NCI-H2171 treated with DMSO at 0.1 percent for 48 hours (cell line): ENCODE measurements around the gene SGCE.
A peak's percentile ranks its signal among the peaks of the same experiment; 100 is the strongest.

ENCODE experiments used
- DNase-seq: peaks from one replicate; lab custom pipeline; 2025; lab: John Stamatoyannopoulos, UW

The SGCE gene

DNA sequence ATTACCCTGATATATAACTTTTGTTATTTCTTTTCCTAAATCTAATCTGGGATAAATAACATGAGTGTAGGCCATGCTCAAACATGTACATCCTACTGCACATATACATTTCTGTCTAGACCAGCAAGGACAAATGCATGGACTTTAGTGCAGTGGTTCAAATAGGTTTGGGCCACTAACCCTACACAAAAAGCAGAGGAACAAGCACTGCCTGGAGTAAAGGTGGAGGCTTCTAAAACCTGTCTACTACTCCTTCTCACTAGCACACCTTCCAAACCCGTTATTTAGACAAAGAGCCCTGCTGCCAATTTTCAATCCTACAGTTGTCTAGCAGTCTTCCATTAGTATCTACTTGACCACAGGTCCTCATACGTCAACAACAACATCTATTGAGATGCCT lies 34.8 kb downstream of the SGCE start:
- DNase-seq, result no peak

DNA sequence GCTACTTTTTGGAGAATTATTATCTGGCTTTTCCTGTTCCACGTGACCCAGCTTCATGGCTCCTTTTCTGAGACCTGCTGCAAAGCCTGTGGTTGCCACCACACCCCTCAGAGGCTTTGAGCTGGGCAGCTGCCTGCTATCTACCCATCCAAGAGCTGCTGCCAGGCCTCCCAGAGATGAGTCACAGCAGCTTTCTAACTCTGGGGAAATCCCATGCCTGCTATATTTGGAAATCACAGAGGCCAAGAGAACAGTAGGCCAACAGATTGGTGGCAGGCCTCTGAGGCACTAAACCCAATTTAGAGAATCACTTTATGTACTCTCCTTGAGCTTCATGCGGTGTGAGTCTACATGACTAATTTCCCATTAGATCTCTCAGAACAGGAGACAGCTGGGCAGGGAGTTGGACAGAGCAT lies 35.2 kb downstream of the SGCE start:
- DNase-seq, result peak; percentile 8

DNA sequence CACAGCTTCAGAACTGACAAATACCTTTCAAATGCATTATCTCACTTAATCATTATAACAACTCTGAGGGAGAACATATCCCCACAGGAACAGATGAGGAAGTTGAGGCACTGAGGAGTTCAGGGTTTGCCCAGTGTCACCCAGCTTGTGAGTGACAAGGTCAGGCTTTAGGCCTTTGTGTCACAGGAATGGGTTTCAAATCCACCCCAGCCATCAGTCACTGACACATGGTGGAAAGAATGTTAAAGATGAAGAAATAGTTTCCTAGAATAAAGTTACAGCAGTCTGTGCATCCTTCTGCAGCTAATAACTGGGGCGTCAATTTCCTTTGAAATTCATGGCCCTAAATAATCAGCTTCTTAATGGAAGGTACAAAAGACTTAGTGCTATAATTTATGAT lies 37.8 kb downstream of the SGCE start:
- no peak for DNase-seq

DNA sequence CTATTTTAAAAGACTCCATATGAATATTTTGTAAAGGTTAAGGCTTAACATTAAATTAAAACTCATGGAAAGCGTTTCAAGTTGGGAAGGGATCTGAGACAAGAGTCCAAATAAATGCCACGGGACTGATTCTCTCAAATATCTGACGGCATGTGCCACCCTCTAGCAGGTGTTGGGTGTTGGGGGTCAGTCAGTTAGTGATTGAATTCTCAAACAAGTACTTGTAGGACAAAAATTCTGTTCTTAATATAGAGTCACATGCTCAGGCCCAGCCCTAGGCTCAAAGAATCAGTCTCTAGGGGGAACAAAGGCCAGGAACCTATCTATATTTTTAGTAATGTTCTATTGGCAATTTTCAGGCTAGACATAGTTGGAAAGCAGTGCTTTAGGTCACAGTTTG lies 39.1 kb downstream of the SGCE start:
- DNase-seq, result no peak

DNA sequence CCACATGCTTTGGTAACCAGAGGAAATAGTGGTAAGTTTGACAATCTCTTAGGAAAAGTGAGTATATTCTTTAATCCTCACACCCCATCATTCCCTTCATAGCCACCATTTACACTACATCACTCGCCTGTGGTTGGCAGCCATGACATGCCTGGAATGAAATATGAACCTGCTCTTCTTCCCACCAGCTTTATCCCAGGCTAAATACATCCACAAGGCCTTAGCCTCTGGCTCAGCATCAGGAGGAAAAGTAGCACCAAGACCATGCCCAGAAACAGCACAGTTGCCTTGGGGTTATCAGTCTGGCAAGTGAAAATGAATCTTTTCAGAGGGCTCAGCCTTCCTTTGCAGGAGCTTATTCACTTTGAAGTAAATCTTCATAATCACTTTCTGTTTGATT lies 40.3 kb downstream of the SGCE start:
- no peak for DNase-seq

DNA sequence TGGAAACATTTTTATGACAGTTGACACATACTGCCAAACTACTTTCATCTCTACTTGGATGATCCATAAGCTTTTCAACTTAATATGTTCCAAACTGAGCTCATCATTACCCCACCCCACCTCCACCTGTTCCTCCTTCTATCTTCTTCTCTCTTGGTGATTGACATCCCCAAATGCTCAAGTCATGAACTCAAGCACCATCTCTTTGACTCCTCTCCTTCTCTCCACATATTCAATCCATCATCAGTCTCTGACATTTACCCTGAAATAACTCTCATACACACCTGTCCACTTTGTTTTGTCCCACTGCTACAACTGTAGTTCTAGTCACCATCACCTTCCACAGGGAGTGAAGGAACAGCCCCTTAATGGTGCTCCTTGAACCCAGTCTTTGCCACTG lies 43.3 kb downstream of the SGCE start:
- DNase-seq, result no peak

DNA sequence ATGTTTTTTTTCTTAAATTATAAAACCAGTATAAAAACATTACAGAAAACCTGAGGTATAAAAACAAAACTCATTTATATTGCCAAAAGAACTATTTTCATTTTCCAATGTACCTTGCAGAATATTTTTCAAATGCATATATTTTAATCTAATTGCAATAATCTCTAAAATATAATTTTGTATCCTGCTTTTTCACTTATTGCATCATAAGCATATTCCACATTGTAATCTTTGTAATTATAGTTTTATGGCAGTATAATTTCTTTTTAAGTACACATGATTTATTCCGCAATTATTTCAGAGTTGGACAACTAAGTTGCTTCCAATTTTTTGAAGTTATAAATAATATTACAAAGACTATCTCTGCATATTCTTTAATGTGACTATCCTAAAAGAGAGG lies 43.7 kb downstream of the SGCE start:
- DNase-seq, result no peak

DNA sequence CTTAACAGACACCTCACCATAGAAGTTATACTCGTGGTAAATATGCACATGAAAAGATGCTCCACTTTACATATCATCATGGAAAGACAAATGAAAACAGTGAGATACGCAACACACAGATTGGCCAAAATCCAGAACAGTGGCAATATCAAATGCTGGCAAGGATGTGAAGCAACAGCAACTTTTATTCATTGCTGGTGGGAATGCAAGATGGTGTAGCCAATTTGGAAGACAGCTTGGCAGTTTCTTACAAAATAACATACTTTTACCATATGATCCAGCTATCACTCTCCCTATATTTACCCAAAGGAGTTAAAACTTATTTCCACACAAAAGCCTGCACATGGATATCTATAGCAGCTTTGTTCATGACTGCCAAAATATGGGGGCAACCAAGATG lies 46.4 kb downstream of the SGCE start:
- DNase-seq, result no peak

DNA sequence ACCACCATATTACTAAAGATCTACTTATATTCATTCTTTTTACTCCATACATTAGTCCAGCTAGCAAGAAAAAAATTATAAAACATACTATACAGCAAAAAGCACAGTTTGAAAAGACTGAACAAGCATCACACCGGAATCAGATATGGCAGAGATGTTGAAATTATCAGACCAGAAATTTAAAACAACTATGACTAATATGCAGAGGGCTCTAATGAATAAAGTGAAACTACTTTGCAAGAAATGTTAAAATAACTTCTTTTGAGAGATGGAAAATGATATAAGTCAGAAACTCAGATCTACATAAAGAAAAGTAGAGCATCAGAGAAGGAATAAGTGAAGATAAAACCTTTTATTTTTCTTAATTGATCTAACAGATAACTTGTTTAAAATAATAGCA lies 50.9 kb downstream of the SGCE start:
- no peak for DNase-seq

DNA sequence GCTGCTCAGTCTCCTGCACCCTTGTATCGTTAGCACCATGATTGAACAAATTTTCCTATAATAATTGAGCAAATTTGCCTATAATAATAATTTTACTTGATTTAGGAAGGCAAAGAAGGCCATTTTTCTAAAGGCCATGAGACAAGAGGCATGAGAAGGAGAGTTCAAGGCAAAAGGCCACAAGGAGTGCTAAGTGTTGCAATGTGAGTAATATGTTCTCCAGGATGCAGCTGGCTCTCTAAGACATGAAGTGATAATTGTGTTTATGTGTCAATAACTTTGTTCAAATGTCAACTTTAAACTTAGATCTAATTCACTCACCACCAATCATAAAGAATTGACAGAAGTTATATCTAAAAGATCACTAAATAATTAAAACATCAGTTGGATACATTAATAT lies 53.8 kb downstream of the SGCE start:
- no peak for DNase-seq

DNA sequence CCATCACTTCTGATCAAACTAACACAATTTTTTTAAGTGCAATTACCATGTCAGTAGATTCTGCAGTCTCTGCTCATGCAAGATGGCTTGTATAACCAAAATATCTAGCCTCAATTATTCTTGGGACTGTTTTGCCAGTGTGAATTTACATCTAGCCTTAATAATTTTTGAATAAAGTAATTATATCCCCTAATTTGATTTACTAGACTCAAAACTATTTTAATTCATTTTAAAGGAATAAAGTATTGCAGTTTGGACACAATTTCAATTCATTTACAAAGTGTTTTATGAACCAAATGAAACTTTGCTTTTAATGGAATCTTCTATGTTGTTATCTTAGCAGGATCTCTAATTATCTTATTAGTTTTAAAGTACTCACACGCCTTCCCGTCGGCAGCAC lies 55.7 kb downstream of the SGCE start:
- DNase-seq, result no peak

DNA sequence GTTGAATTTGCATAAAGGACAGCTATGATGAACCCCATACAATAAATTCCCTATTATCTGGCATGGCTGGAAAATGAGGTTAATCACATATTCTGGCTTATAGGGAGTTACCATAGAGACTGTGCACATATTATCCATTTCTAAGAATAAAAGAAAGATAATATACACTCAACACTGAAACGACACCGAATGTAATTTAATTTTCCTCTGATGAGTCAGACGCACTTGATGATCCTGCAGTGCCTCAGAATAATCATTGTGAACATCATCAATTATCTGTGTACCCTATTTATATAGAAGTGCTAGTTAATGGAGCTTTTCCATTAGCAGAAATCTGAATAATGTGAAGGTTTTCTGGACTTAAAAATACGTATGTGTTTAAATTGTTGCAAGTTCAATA lies 60.2 kb downstream of the SGCE start:
- DNase-seq, result no peak

DNA sequence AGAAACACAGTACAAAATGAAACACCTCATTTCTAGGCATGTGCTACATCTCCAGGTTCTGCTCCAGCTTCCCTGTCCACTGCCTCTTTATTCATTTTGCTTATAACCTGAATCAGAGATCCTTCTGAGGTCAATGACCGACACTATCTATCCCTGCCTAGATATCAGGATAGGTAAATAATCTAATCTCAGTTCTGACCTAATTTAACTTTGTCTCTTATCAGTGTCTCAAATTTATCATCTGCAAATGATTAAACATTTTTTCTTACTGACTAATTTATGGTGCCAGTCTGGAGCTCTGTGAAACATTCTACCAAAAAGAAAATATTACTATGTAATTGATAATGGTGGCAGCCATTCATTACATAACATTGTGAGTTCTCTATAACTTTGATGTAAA lies 61.1 kb downstream of the SGCE start:
- DNase-seq, result no peak

DNA sequence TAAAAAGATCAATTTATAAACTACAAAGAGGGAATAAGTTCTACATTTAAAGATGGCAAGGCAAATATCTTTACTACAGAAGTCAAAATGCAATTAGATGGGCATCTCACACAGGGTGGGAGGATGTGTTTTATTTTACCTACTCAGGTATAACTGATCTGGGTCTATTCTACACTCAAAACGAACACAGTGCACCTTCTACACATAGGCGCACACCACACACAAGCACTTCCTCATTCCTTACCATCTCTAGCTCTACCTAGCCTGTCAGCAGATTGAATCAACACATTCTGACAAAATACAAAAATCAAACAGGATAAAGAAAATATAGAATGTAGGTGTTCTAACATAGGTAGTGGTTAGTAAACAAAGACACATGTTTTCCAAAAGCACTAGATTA lies 64.8 kb downstream of the SGCE start:
- no peak for DNase-seq

DNA sequence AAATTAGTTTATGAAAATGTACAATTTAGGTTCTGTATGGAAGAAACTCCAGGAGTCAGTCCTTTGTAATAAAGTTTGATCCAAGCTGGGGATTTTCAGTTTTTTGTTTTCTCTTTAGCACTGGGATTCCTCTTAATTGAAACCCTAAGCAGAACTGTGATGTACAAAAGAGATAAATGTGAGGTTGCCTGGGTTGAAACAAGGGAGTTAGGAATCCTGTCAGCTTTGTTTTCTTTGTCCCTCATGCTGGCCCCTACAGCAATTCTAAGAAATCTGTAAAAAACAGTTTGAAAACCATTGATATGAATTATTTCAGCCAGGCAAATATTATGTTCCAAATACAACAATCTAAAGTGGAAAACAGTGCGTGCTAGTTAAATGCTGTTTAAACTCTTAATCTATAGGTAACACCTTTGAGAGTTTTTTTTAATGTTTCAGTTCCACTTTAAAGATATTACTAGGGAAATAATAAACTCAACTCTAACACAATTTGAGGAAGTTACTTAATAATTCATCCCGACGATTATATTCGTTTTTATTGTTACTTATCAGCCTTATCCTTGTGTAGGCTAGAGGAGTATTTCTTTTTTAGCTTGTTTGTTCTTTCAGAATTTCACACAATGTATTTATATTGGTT lies 65.3 kb downstream of the SGCE start:
- no peak for DNase-seq

DNA sequence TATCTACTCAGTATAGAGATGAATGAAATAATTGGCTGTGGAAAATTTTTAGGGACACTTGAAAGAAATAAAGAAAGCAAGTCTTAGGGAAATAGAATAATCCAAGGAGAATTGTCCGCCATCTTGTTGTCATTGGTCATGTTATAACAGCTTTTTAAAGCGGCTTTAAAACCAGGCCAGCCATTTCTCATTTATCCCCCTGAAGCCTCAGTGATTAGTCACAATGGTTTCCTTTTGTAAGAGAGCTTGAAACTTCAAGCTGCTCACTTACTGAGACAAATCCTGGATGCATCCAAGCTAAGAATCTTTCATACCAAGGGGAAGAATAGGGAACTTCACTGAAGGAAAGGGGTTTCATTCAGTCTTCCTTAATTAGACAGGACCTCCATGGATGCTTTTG lies 67.9 kb downstream of the SGCE start:
- DNase-seq, result no peak

DNA sequence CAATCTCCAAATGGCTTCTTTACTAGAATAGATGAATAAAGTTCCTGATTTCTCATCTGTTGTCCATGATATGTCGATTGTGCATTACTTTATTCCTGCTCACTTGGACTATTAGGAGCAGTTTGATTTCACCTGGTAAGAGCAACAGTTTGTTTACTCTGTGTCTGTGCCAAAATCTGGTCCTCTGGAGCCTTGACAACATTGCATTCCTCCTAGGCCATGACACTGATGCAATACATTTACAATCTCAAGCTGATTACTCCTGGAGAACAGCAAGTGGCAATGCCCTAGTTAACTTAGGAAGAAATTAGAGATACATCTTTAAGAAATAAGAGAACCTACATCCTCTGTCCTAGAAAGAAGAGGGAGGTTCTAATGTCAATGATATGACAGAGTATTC lies 71.8 kb downstream of the SGCE start:
- DNase-seq, result no peak

DNA sequence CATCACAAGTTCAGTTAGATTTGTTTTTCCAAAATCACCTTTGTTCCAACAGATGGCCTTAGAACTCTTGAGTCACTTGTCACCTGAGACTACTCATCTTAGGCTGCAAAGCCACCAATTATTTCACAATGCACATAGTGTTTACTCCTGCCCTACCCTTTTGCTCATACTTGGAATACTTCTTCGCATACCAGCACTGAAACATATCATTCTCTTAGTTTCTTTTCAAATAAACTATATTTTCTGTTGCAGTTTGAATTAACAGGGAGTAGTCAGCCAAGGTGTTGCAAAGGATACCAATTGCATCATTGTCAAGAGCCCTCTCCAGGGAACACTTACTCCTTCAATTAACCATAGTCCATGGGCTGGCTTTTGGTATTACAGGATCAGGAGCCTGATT lies 75.3 kb downstream of the SGCE start:
- peak; percentile 51 for DNase-seq

DNA sequence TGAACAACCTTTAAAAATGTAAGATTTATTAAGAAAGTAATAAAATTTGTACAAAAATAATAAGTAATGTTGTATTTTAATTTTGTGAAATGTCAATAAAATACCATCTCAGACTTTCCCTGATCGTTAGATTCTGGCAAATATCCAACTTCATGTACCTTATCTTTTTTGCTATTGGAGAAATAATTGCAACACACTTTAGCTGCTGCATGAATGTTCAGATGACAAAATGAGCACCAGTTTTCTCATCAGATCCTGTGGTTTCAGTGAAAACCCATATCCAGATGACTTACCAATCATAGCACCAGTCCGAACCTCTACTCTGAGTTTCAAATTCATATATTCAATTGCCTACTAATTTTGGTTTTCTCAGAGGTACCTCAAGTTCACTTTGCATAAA lies 76.5 kb downstream of the SGCE start:
- DNase-seq, result no peak

DNA sequence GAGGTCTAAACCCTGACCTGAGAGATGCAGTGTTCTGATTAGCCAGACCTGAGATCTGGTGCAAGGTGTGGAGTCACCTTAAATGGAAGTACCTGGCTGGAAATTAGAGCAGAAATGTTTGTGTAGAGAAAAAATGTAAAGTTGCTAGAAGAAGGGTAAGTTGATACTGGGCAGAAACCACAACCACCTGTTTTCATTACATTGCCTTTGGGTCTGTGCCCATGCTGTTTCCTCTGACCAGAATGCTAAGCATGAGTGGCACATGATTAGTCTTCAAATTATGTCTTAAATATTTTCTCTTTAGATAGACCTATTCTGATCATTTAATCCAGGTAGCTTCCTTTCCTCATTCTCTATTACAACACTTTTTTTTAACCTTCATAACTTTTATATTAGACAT lies 77.3 kb downstream of the SGCE start:
- peak; percentile 64 for DNase-seq

DNA sequence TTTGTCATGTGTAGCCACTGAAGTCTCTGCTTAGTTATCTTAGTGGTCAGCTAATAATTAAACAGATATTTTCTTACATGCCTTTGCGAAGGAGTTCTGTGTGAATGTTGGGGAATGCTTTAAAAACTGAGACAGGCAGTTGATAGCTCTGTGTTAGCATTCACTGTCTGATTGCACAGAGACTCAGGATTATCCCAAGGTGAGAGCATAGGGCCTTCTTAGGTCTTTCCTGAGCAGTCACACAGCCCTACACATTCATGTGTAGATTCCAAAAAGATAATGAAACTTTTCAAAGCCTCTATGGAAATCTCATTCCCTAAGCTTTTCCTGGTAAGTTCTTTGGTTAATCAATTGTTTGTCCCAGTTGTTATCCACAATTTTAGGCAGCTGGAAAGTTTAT lies 78.6 kb downstream of the SGCE start:
- no peak for DNase-seq

DNA sequence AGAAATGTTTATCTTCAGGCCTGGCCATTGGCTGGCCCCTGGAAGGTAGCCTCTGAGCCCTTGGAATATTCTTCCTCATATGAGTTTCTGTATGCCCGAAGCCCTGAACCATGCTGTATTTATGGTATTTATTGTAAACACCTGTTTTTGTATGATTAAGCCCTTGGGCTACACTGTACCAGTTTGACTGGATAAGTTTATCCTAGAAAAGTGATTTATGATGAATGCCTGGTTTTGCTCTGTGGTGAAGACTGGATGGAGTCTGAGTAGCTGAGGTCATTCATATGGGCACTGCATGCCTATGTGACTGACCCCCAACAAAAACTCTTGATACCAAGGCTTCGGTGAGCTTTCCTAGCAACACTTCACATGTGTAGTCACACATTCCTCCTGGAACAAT lies 79.6 kb downstream of the SGCE start:
- DNase-seq, result no peak

DNA sequence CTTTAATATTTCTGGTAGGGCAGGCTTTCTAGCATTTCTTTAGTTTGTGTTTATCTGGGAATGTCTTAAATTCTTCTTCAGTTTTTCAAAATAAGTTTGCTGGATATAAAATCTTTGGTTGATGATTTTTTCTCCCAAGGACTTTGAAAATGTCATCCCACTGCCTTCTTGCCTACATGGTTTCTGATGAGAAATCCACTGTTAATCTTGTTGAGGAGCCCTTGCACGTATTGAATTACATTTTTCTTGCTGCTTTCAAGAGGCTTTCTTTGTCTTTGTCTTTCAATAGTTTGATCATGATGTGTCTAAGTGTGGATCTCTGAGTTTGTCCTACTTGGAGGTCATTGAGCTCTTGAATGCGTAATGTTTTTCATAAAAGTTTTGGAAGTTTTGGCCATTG lies 80.3 kb downstream of the SGCE start:
- DNase-seq, result no peak

DNA sequence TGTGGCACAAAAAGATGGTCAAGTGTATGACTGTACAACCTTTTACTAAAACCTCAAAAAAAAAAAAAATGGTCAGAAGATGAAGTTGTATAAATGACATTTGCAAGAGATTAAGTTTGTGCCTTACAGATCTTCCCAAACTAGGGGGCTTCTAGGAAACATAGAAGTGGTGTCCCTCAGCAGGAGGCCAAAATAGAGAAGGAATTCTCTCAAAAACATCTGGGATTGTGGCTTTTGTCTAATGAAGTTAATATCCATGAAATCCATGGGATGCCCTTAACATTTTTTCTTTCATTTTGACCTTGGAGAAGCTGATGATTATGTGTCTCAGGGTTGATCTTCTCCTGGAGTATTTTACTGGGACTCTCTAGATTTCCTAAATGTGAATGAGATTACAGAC lies 84.1 kb downstream of the SGCE start:
- DNase-seq, result no peak

DNA sequence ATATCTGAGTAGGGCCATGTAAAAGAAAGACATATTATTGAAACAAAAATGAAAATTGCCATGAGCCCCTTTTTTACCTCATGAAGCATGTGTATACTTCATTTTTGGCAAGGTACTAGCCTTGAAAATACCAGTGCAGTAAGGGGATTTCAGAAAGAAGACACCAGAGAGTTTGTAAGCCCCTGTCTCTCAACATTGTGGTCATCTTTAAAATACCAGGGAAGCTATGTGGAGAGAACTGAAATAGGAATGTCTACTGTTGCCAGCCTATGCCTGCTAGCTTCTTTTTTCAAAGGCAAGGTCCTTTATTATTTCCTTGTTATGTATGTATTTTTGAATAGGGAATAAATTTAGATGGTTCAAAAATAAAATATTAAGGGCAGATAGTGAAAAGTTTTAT lies 88.5 kb downstream of the SGCE start:
- DNase-seq, result no peak
